ENCODE data around the gene PCDHB8. TPM values are rescaled to one million over a fixed set of nuclear protein-coding genes. Genes with fewer than 3 reads are reported as not detected.
"Not testable (repeated sequence)": the region's sequence is repeated elsewhere in the genome, so short reads cannot be mapped to it uniquely, and the experiment has no call there.

PCDHB8 gene
- total RNA-seq, 1 experiment from 2014 or later, result 0.22 TPM

- no peak for DNase-seq
- TF ChIP-seq CTCF (conservative IDR thresholded peaks at IDR 0.05; ENCODE audit: low read depth, low read length) (no peak), EZH2 (IDR thresholded peaks at IDR 0.05; ENCODE audit: low read length, unreplicated experiment) (no peak), EZH2phosphoT487 (IDR thresholded peaks at IDR 0.05; ENCODE audit: borderline replicate concordance, low read length) (no peak)
- POLR2A ChIA-PET (ENCODE audit: unreplicated experiment), result no interaction called here
- no TSS peak for BruUV-seq (replicated peaks)
- Histone ChIP-seq H3K36me3 (ENCODE audit: low read depth, low read length) (no peaks in the 10 kb centered on the region), H3K4me2 (ENCODE audit: low read length) (no peak within 1 kb of the TSS), H3K9ac (ENCODE audit: low read length) (no peak within 1 kb of the TSS), H3K4me3 (ENCODE audit: low read length) (no peak within 1 kb of the TSS), H3K9me3 (ENCODE audit: low read length) (no peaks in the 10 kb centered on the region), H3K9me2 (replicated peaks; ENCODE audit: low read length) (no peaks in the 10 kb centered on the region), H3F3A (ENCODE audit: low read length, unreplicated experiment) (no peaks in the 10 kb centered on the region), H3K27me3 (ENCODE audit: low read length) (no peaks in the 10 kb centered on the region), H3K27ac (ENCODE audit: low read length) (no peak within 1 kb of the TSS), H3K79me2 (ENCODE audit: low read length) (no peaks in the 10 kb centered on the region), H3K4me1 (ENCODE audit: insufficient read depth, low read length) (no peaks in the 10 kb centered on the region), H4K20me1 (ENCODE audit: low read length) (no peaks in the 10 kb centered on the region), H2AFZ (ENCODE audit: low read length) (no peak within 1 kb of the TSS)
- intact Hi-C loops (cut with micrococcal nuclease), result no loop called here
- ATAC-seq, result no peak
- CTCF ChIA-PET, result no interaction called here
Measured at GRCh38 chr5:141149812-141150211, 27.8 kb upstream of the PCDHB8 start, which contains the start of gene PCDHB6. Gene PCDHB6 (plus strand): TSS chr5:141150057. CDS start chr5:141150258, 201 bp downstream.

- H3F3A ChIP-seq (ENCODE audit: low read length, unreplicated experiment), result no peaks in the 10 kb centered on the region
- no peak for DNase-seq
- ATAC-seq, result no peak
- no peak for TF ChIP-seq CTCF (conservative IDR thresholded peaks at IDR 0.05; ENCODE audit: low read depth, low read length)
- TF ChIP-seq EZH2phosphoT487 (IDR thresholded peaks at IDR 0.05; ENCODE audit: borderline replicate concordance, low read length), result no peak
- TF ChIP-seq EZH2 (IDR thresholded peaks at IDR 0.05; ENCODE audit: low read length, unreplicated experiment), result no peak
- H3K79me2 ChIP-seq (ENCODE audit: low read length), result no peaks in the 10 kb centered on the region
- ChIA-PET POLR2A (ENCODE audit: unreplicated experiment) (no interaction called here), CTCF (no interaction called here)
- no TSS peak for BruUV-seq (replicated peaks)
- no peak overlapping the region for H3K4me2 ChIP-seq (ENCODE audit: low read length)
- H3K9me2 ChIP-seq (replicated peaks; ENCODE audit: low read length), result no peaks in the 10 kb centered on the region
- no peak overlapping the region for H2AFZ ChIP-seq (ENCODE audit: low read length)
- H3K9ac ChIP-seq (ENCODE audit: low read length), result no peak overlapping the region
- H3K36me3 ChIP-seq (ENCODE audit: low read depth, low read length), result no peaks in the 10 kb centered on the region
- H3K4me3 ChIP-seq (ENCODE audit: low read length), result no peak overlapping the region
- no peaks in the 10 kb centered on the region for H3K9me3 ChIP-seq (ENCODE audit: low read length)
- H3K4me1 ChIP-seq (ENCODE audit: insufficient read depth, low read length), result no peaks in the 10 kb centered on the region
- no peak overlapping the region for H3K27ac ChIP-seq (ENCODE audit: low read length)
- intact Hi-C loops (cut with micrococcal nuclease), result no loop called here
- H3K27me3 ChIP-seq (ENCODE audit: low read length), result no peaks in the 10 kb centered on the region
- no peaks in the 10 kb centered on the region for H4K20me1 ChIP-seq (ENCODE audit: low read length)
Measured at GRCh38 chr5:141150224-141150992, 27.2 kb upstream of the PCDHB8 start.

- no peaks in the 10 kb centered on the region for H3K79me2 ChIP-seq (ENCODE audit: low read length)
- intact Hi-C loops (cut with micrococcal nuclease), result no loop called here
- ATAC-seq (no peak), DNase-seq (no peak)
- ChIA-PET CTCF (no interaction called here), POLR2A (ENCODE audit: unreplicated experiment) (no interaction called here)
- H4K20me1 ChIP-seq (ENCODE audit: low read length), result no peaks in the 10 kb centered on the region
- no peaks in the 10 kb centered on the region for H3K4me1 ChIP-seq (ENCODE audit: insufficient read depth, low read length)
- H3K4me3 ChIP-seq (ENCODE audit: low read length), result no peak overlapping the region
- TF ChIP-seq EZH2 (IDR thresholded peaks at IDR 0.05; ENCODE audit: low read length, unreplicated experiment) (no peak), CTCF (conservative IDR thresholded peaks at IDR 0.05; ENCODE audit: low read depth, low read length) (no peak), EZH2phosphoT487 (IDR thresholded peaks at IDR 0.05; ENCODE audit: borderline replicate concordance, low read length) (no peak)
- H3F3A ChIP-seq (ENCODE audit: low read length, unreplicated experiment), result no peaks in the 10 kb centered on the region
- H3K9ac ChIP-seq (ENCODE audit: low read length), result no peak overlapping the region
- no TSS peak for BruUV-seq (replicated peaks)
- no peaks in the 10 kb centered on the region for H3K27me3 ChIP-seq (ENCODE audit: low read length)
- no peaks in the 10 kb centered on the region for H3K9me3 ChIP-seq (ENCODE audit: low read length)
- H2AFZ ChIP-seq (ENCODE audit: low read length), result no peak overlapping the region
- no peaks in the 10 kb centered on the region for H3K36me3 ChIP-seq (ENCODE audit: low read depth, low read length)
- H3K9me2 ChIP-seq (replicated peaks; ENCODE audit: low read length), result no peaks in the 10 kb centered on the region
- H3K4me2 ChIP-seq (ENCODE audit: low read length), result no peak overlapping the region
- no peak overlapping the region for H3K27ac ChIP-seq (ENCODE audit: low read length)
Measured at GRCh38 chr5:141150993-141151325, 26.6 kb upstream of the PCDHB8 start.

GRCh38 chr5:141151632-141152031, 26.0 kb upstream of the PCDHB8 start:
- H3K27ac ChIP-seq (ENCODE audit: low read length); H3K79me2 ChIP-seq (ENCODE audit: low read length); H3K9me3 ChIP-seq (ENCODE audit: low read length); H4K20me1 ChIP-seq (ENCODE audit: low read length); CTCF ChIA-PET; H3K36me3 ChIP-seq (ENCODE audit: low read depth, low read length); ATAC-seq; H3K9me2 ChIP-seq (replicated peaks; ENCODE audit: low read length); H3K4me1 ChIP-seq (ENCODE audit: insufficient read depth, low read length); DNase-seq; H2AFZ ChIP-seq (ENCODE audit: low read length); H3K4me2 ChIP-seq (ENCODE audit: low read length); intact Hi-C loops (cut with micrococcal nuclease); POLR2A ChIA-PET (ENCODE audit: unreplicated experiment); H3K4me3 ChIP-seq (ENCODE audit: low read length); BruUV-seq (replicated peaks); H3K27me3 ChIP-seq (ENCODE audit: low read length); H3F3A ChIP-seq (ENCODE audit: low read length, unreplicated experiment); H3K9ac ChIP-seq (ENCODE audit: low read length): not testable (repeated sequence)

All from PC-3 (cell line).